ENCODE data around the gene NRL.
"Not testable (repeated sequence)": the region's sequence is repeated elsewhere in the genome, so short reads cannot be mapped to it uniquely, and the experiment has no call there.

NRL gene

GRCh38 chr14:24051789-24052655 is 62.7 kb downstream of the NRL start, which contains the start of gene CARMIL3:
Gene CARMIL3 (plus strand): TSS chr14:24052009. CDS start chr14:24052154, 145 bp downstream.
- DNase-seq: peak; percentile 78

GRCh38 chr14:24051176-24051788 is 63.5 kb downstream of the NRL start:
- no peak for DNase-seq

DNA sequence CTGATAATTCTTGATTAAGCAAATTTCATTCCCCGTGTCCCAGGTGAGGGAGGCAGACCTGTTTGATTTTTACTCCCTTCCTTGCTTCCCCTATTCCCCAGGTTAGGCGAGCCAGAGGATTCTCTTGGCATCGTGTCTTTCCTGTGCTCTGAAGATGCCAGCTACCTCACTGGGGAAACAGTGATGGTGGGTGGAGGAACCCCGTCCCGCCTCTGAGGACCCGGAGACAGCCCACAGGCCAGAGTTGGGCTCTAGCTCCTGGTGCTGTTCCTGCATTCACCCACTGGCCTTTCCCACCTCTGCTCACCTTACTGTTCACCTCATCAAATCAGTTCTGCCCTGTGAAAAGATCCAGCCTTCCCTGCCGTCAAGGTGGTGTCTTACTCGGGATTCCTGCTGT is 64.0 kb downstream of the NRL start:
- not testable (repeated sequence) for DNase-seq

DNA sequence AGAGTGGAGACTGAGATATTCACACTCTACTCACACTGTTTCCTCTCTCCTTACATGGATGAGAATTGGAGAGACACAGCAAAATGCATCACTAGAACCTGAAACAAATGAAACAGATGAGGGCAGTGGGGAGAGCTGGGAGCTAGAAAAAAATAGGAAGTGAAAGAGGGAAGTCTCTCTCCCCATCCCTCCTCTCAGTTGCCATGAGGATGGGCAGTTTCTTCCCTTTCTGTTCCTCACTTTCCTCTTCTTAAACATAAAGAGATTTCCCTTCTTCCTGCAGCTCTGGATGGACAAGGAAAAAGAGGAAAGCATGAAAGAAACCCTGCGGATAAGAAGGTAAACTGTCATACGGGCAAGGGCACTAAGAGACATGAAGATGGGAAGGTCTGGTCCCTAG is 65.7 kb downstream of the NRL start:
- DNase-seq: not testable (repeated sequence)

DNA sequence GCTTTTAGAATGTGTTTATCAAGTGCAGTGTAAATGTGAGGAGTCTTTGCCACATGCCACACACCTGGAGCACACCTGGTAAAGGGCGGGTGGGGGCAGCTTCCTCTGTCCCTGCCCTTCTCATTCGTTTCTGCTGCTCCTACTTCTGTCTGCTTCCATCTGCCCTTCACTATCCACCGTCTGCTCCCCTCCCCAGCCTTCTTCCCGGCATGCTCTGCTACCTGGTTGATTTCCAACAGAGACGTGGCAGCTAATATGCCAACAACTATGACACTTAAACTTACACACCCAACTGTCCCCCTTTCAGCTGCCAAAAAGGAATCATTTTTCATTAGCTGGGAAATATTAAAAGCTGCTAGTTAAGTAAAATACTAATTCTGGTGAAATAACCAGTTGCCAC is 72.0 kb downstream of the NRL start:
- no peak for DNase-seq

GRCh38 chr14:24040692-24041091 is 74.1 kb downstream of the NRL start:
- no peak for DNase-seq

GRCh38 chr14:24038686-24039085 is 76.1 kb downstream of the NRL start:
- no peak for DNase-seq

DNA sequence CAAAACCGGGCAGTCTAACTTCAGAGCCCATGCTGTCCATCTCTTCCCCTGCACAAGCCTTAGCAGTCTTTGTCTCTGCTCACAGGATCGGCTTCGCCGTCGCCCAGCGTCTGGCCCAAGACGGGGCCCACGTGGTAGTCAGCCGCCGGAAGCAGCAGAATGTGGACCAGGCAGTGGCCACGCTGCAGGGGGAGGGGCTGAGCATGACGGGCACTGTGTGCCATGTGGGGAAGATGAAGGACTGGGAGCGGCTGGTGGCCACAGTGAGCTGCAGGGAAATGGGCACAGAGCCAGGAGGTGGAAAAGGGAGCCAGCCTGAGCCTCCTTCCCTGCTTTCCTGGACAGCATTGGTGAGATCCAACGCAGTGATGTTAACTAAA is 77.1 kb downstream of the NRL start:
- DNase-seq: no peak

DNA sequence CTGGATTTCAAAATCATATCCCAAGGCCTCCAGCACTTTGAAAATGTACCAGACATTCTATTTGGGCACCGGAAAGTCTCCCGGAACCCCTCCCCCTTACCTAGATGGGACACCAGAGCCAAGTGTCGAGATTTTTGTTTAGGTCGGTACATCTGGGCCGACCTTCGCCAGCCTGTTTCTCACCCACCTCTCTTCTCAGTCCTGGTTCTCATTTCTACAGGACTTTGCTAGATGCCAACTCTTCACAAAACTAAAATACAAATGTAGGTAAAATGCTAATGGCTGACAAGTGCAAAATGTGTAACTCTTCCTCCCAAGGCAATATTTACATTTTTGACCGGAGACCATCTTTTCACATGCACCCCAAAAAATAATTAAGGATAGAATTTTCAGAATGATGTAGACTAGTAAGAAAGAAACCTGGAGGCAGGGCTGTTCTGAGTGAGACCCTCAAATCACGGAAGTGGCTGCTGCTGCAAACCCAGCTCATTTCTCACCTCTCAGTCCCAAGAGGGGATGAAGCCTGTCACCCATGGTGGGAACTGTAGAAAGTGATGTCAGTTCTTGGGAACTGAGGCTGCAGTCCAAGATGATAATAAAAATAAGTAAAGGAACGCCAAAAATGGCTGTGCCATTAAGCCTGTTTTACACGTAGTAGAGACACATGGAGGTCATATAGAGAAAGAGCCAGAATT is 77.6 kb downstream of the NRL start:
- not testable (repeated sequence) for DNase-seq

- DNase-seq: peak; percentile 88
Observed at GRCh38 chr14:24036169-24036962, 78.4 kb downstream of the NRL start.

- DNase-seq: not testable (repeated sequence)
Observed at GRCh38 chr14:24035769-24036168, 79.0 kb downstream of the NRL start.

- no peak for DNase-seq
Observed at GRCh38 chr14:24032727-24033418, 81.9 kb downstream of the NRL start.

GRCh38 chr14:24031331-24031730 is 83.4 kb downstream of the NRL start:
- not testable (repeated sequence) for DNase-seq

DNA sequence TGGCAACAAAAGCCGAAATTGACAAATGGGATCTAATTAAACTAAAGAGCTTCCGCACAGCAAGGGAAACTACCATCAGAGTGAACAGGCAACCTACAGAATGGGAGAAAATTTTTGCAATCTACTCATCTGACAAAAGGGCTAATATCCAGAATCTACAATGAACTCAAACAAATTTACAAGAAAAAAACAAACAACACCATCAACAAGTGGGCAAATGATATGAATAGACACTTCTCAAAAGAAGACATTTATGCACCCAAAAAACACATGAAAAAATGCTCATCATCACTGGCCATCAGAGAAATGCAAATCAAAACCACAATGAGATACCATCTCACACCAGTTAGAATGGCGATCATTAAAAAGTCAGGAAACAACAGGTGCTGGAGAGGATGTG is 85.1 kb downstream of the NRL start:
- not testable (repeated sequence) for DNase-seq
